Large intestine (tissue), 3 donors: ENCODE data around the gene DUSP6. TPM values are rescaled to one million over a fixed set of nuclear protein-coding genes. Genes with fewer than 3 reads are reported as not detected.

Experiments
- DNase-seq, 2 donors: peaks; one replicate each; pipeline versions ENCODE4 v3.0.0 to v3.0.0-alpha.2; 2013
- H3K27ac ChIP-seq: one replicate; pipeline ENCODE4 v1.5.1; 2013; ENCODE audit warnings: low read length
- H3K27me3 ChIP-seq: 2 replicates; pipeline ENCODE4 v1.6.1; 2013; ENCODE audit warnings: low read length; ENCODE audit not compliant: control insufficient read depth, insufficient read depth
- H3K36me3 ChIP-seq: 2 replicates; pipeline ENCODE4 v1.6.1; 2013; ENCODE audit warnings: low read length; ENCODE audit not compliant: control insufficient read depth, insufficient read depth
- H3K4me1 ChIP-seq: one replicate; pipeline ENCODE4 v1.6.1; 2013; ENCODE audit warnings: low read length; ENCODE audit not compliant: control insufficient read depth, insufficient read depth
- H3K4me3 ChIP-seq: one replicate; pipeline ENCODE4 v1.5.1; 2013; ENCODE audit warnings: low read length
- H3K9me3 ChIP-seq: one replicate; pipeline ENCODE4 v1.6.1; 2013; ENCODE audit warnings: mild to moderate bottlenecking, low read depth, low read length, moderate library complexity; ENCODE audit not compliant: control insufficient read depth
- WGBS: methylation state at CpG from one replicate; pipeline ENCODE4 v1.1.5; 2013; ENCODE audit warnings: low lambda C conversion rate; ENCODE audit not compliant: insufficient coverage; 5-methylcytosine and 5-hydroxymethylcytosine counted together
- polyA plus RNA-seq: library from polyadenylated mRNA; unstranded; fragments of 120-200 nt; gene quantifications from one replicate; pipeline ENCODE4 v1.2.1, GENCODE V29; 2013

The DUSP6 gene
- polyA plus RNA-seq, 1 donor: 135 TPM

DNA sequence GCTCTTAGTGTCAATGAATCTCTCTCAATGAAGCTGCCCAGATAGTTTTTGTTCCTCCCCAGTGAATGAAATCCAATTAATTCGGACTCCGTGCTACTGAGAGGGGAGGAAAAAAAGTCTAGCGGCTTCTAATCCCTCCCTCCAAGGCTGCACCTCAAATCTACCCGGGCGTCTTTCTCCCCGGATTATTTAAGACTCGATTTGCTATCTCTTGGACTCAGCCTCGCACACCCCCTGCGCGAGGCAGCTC is 134 bp downstream of the DUSP6 start:
- DNase-seq: no peak
- peak overlapping the region; percentile 89 for H3K4me3 ChIP-seq
- no CpG with 5 or more reads among the region's 10 CpGs for WGBS
- peaks cover 17% of the 10 kb centered on the region for H3K4me1 ChIP-seq
- no peaks in the 10 kb centered on the region for H3K27me3 ChIP-seq
- peak overlapping the region; percentile 97 for H3K27ac ChIP-seq
- H3K36me3 ChIP-seq: peaks cover 8% of the 10 kb centered on the region
- H3K9me3 ChIP-seq: no peaks in the 10 kb centered on the region

DNA sequence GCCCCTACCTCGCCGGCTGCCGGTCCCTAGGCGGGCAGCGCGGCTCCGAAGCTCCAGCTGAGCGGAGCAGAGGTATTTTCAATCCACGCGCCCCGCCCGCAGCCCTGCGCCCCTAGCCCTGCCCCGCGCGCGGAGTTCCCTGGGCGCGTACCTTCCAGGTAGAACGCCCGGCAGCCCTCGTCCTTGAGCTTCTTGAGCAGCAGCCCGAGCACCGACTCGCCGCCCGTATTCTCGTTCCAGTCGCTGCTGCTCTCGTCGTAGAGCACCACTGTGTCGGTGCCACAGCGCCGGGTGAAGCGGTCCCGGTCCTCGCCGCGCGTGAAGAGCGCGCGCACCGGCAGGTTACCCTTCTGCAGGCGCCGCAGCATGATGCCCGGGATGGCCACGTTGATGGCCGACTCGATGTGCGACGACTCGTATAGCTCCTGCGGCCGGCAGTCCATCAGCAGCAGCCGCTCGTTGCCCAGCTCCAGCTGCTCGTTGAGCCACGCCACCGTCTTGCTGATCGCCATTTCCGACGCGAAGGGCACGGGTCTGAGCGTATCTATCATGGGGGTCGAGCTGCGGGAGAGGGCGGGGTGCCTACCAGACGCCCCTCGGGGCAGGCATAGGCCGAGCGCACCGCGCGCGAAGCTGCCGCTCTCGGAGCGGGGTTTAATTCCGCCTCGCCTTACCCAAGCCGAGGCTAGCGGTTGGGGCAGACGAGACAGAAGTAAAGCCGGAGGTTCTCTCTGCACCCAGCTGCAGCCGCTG is 636 bp downstream of the DUSP6 start:
- WGBS: no CpG with 5 or more reads among the region's 87 CpGs
- peak in 1 of 2 donors; percentile 70 for DNase-seq

DNA sequence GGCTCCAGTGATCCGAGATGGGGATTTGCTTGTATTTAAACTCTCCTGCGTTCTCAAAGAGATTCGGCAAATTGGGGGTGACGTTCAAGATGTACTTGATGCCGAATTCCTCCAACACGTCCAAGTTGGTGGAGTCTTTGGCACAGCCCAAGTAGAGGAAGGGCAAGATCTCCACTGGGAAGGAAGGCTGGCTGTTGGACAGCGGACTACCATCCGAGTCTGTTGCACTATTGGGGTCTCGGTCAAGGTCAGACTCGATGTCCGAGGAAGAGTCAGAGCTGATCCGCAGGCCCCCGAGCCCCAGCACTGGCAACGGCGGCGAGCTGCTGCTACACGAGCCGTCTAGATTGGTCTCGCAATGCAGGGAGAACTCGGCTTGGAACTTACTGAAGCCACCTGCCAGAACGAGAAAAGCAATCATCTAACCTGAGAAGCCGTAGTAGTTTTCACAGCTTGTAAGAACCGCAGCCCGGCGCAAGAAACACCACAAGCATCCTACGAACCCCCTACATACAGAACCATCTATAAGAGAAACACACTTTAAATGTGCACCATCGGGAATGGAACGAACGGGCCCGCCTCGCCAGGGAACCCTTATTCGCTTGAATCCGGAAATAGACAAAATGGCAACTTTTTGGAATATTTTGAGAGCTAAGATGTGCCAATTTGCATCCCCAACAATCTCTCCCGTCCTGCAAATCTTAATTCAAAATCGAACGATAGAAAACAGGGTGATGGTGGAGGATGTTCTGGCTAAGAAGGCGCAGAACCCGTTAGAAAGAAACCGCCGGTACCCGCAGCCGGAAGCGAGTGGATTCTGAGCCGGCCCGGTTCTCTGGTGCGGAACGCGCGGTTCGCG is 1.4 kb downstream of the DUSP6 start:
- no peak for DNase-seq
- WGBS: 4% methylated on average over 4 of the region's 51 CpGs
- peaks cover 8% of the 10 kb centered on the region for H3K36me3 ChIP-seq
- H3K4me1 ChIP-seq: peaks cover 8% of the 10 kb centered on the region
- peak overlapping the region; percentile 97 for H3K27ac ChIP-seq
- H3K9me3 ChIP-seq: no peaks in the 10 kb centered on the region
- H3K27me3 ChIP-seq: no peaks in the 10 kb centered on the region
- H3K4me3 ChIP-seq: peak overlapping the region; percentile 89

More for the DNA sequence above, 636 bp downstream of the DUSP6 start:
- no peaks in the 10 kb centered on the region for H3K27me3 ChIP-seq
- peak overlapping the region; percentile 97 for H3K27ac ChIP-seq
- H3K9me3 ChIP-seq: no peaks in the 10 kb centered on the region
- peaks cover 12% of the 10 kb centered on the region for H3K4me1 ChIP-seq
- H3K36me3 ChIP-seq: peaks cover 8% of the 10 kb centered on the region
- peak overlapping the region; percentile 89 for H3K4me3 ChIP-seq

DNA sequence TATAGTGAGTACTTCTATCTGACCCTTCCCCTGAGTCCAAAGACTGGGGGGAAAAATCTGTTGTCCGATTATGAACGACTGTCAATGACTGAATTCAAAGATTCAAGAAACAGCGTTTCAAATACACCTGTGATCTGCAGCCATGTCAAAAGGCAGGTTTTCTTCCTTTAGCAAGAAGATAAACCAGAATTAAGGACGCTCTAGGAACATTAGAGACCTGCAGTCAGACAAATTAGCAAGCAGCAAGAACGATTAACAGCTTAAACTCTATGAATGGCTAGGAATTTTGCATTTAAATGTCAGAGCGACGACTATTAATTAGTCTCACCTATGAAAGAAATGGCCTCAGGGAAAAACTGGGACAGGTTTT is 2.1 kb downstream of the DUSP6 start:
- peak overlapping the region; percentile 89 for H3K4me3 ChIP-seq
- H3K36me3 ChIP-seq: peaks cover 8% of the 10 kb centered on the region
- H3K27ac ChIP-seq: peak overlapping the region; percentile 97
- no peaks in the 10 kb centered on the region for H3K9me3 ChIP-seq
- no peak for DNase-seq
- H3K4me1 ChIP-seq: peaks cover 13% of the 10 kb centered on the region
- no CpG with 5 or more reads among the region's 7 CpGs for WGBS
- no peaks in the 10 kb centered on the region for H3K27me3 ChIP-seq

DNA sequence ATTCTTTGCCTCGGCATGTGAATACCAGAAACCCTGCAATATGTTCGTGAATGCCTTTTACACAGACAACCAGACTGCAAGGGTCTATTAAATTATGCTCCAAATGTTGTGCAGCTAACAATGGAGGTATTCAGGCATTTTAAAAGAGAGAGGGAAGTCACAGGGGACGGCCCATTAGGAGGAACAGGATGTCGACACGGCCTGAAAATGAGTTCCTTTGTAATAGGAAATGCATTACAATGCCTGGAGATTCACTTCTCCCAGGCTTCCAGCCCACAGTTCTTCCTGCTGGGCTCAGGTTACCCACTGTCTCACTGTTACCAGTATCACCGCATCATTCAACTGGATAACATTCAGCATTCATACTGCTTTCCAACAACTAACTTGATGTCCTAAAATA is 2.5 kb downstream of the DUSP6 start:
- WGBS: no CpG with 5 or more reads among the region's 6 CpGs
- peak overlapping the region; percentile 97 for H3K27ac ChIP-seq
- H3K9me3 ChIP-seq: no peaks in the 10 kb centered on the region
- no peak for DNase-seq
- H3K27me3 ChIP-seq: no peaks in the 10 kb centered on the region
- peaks cover 16% of the 10 kb centered on the region for H3K4me1 ChIP-seq
- peaks cover 8% of the 10 kb centered on the region for H3K36me3 ChIP-seq
- H3K4me3 ChIP-seq: peak overlapping the region; percentile 89

DNA sequence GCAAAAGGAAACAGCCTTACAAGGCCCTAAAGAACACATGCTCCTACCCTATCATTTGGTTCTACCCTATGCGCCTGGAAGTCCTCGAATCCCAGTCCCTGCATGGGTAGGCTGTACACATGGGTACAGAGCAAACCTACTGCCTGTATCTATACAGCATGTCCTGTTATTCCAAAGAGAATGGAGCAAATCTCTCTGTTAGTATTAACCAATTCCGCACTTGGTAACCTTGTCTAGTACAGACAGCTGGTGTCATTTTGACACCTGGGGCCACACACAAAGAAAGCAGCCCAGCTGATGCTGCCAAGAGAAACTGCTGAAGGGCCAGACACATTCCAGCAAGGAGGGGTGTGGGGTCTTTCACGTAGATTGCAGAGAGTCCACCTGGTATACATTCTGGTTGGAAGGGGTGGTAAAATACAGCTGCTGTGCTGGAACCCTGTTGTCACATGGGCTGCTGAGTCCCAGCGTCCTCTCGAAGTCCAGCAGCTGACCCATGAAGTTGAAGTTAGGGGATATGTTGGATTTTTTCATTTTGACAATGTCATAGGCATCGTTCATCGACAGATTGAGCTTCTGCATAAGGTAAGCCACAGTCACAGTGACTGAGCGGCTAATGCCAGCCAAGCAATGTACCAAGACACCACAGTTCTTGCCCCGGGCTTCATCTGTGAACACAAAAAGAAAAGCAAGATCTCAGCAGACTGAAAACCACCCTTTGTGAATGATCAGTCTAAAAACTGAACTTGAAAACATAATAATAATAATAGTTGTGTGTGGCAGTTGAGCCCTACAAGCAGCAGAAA is 3.2 kb downstream of the DUSP6 start:
- DNase-seq: no peak
- H3K27ac ChIP-seq: peak overlapping the region; percentile 97
- H3K4me3 ChIP-seq: peak overlapping the region; percentile 89
- peaks cover 8% of the 10 kb centered on the region for H3K36me3 ChIP-seq
- H3K9me3 ChIP-seq: no peaks in the 10 kb centered on the region
- peaks cover 16% of the 10 kb centered on the region for H3K4me1 ChIP-seq
- no peaks in the 10 kb centered on the region for H3K27me3 ChIP-seq
- WGBS: no CpG with 5 or more reads among the region's 10 CpGs

DNA sequence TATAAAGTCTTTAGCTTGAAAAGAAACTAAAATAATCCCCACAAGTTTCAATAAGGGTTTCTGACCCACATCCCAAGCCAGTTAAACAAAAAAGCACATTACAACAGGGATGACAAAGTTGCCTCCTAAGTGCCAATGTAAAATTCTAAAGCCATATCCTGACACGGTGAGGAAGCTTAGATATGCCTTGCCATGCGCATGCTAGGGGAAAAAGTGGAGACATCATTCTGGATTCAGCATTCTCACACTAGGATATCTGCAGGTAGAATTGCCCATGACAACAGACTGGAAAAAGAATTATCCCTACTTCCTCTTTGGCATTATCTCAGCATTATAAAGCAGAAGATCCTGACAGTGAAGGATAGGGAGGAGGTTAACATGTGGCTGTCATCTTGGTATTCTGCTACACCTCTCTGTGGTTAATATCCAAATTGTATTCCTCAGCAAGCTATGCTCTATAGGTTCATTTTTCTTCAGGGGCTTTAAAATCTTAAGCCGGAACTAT is 4.9 kb downstream of the DUSP6 start:
- DNase-seq: no peak
- H3K27me3 ChIP-seq: no peaks in the 10 kb centered on the region
- no peak overlapping the region for H3K27ac ChIP-seq
- peaks cover 8% of the 10 kb centered on the region for H3K36me3 ChIP-seq
- peaks cover 16% of the 10 kb centered on the region for H3K4me1 ChIP-seq
- WGBS: 100% methylated on average over 1 of the region's 3 CpGs
- H3K4me3 ChIP-seq: no peak overlapping the region
- H3K9me3 ChIP-seq: no peaks in the 10 kb centered on the region

DNA sequence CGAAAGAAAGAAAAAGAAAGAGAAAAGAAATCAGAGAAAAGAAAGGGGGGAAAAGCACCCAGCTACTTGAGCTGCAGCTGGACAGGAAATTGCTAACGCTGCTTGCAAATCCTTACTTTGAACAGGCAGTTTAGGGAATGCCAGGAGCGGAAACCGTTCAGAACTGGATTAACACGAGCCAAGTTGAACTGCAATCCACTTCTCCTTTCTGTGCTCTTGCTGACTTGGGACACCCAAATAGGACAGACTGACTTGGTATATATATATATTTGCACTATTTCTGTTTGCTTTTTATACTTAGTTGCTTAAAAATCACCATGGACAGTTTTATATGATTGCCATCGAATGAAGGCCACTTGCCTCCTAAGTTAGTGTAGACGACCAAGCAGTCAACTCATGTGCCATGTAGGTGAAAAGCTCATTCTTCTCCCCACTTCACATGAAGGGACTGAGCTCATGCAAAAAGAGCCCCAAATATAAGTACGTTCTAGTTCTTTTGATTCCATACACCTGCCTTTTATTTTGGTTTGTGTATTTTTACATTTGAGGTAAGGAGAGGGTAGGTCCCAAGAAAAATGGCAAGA is 5.5 kb downstream of the DUSP6 start:
- Histone ChIP-seq H3K36me3 (peaks cover 8% of the 10 kb centered on the region), H3K9me3 (no peaks in the 10 kb centered on the region), H3K4me1 (peaks cover 16% of the 10 kb centered on the region), H3K27ac (peak overlapping the region; percentile 14), H3K4me3 (no peak overlapping the region), H3K27me3 (no peaks in the 10 kb centered on the region)
- 60% methylated on average over 4 of the region's 8 CpGs for WGBS
- no peak for DNase-seq

DNA sequence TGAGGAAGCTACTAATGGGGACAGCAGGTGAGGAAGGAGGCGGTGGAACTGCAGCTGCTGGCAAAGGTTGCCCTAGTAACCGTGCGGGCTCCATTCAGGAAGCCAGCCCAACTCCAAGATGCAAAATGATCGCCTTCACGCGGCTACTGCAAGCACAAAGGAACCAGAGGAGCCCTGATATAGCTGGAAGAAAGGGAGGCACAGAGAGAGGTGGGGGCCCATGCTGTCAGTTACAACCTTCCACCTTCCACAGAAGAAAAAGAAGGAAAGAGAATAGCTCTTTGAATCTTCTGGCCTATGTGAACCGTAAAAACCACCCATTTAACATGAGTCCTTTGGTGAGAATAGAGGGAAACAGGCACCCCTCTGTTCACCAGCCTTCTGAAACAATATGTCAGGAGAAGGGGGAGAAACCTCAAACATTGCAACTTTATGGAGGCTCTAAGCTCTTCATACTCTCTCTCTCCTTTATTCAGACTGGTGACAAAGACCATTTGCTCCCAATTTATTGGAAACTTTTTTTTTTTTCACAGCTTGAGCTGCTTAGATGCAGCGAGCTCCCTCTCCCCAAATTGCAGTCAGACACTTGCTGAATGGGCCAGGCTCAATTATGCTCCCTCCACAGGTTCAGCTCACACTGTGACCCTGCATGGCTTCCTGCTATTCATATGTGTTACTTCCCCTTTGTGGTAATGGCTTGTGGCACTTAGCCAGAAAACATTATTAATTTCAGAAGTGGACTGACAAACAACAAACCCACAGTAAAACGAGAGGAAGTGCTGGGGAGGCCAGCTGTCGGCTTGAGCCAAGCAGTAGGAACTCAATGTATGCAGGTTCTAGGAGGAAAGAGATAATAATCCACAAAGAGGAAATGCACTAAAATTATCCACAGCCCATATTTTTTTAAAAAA is 6.2 kb downstream of the DUSP6 start:
- no peaks in the 10 kb centered on the region for H3K27me3 ChIP-seq
- DNase-seq: peak; percentile 66 to 79
- peaks cover 16% of the 10 kb centered on the region for H3K4me1 ChIP-seq
- peak overlapping the region; percentile 14 for H3K27ac ChIP-seq
- no peak overlapping the region for H3K4me3 ChIP-seq
- H3K9me3 ChIP-seq: no peaks in the 10 kb centered on the region
- 56% methylated on average over 1 of the region's 10 CpGs for WGBS
- H3K36me3 ChIP-seq: peaks cover 8% of the 10 kb centered on the region
